ENCODE data around the gene PCSK1N.
A peak's percentile ranks its signal among the peaks of the same experiment; 100 is the strongest.
"Not testable (repeated sequence)": the region's sequence is repeated elsewhere in the genome, so short reads cannot be mapped to it uniquely, and the experiment has no call there.

Gene PCSK1N, protein sequence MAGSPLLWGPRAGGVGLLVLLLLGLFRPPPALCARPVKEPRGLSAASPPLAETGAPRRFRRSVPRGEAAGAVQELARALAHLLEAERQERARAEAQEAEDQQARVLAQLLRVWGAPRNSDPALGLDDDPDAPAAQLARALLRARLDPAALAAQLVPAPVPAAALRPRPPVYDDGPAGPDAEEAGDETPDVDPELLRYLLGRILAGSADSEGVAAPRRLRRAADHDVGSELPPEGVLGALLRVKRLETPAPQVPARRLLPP

DNA sequence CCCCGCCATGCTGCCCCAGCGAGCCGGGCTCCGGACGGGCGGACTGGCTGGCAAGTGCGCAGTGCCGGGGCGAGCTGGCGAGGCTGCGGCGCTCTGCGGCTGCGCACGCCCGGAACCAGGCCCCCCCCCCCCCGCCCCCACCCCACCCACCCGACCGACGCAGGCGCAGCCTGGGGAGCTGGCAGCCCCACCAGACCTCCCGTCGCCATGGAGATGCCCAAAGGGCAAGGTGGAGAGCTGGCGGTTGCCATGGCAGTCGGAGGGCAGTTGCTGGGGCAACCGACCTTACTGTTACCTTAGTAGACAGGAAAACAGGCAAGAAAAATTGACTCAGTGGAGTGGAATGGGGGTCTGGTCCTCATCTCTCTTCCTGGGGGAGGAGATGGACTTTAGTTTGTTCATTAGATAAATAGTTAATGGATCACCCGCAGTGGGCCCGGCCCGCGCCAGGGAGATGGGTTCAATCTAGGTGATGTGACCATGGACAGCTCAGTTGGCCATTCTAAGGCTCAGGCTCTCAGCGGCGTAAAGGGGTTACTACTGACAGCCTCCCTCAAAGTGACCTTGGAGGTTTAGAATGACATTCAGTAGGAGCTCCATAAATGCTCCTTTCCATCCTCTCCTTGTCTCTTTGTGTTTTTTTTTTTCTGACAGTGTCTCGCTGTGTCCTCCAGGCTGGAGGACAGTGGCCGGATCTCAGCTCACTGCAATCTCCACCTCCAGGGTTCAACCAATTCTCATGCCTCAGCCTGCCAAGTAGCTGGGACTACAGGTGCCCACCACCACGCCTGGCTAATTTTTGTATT, at the start of gene PCSK1N:
TSS of gene PCSK1N (minus strand) at position 87 of the 806 bp plus-strand sequence. CDS start at position 9, 78 bp downstream.
- no peak for DNase-seq (ENCODE audit: low spot score)

DNA sequence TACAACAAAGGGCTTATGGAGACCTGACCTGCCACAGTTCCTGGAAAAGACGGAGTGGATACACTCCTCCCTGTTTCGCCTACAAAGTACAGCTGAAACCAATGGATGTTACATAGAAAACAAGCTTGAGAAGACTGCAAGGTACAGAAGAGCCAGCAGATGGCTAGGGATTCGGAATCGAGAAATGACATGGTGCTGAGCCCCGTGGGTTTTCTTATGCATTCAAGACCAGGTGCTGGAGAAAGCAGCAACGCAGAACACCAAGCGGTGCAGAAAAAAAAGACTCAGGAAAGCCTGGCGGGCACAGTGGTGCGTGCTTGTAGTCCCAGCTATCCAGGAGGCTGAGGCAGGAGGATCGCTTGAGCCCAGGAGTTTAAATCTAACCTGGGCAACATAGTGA, 48.3 kb upstream of the PCSK1N start:
- DNase-seq (ENCODE audit: low spot score), result no peak

DNA sequence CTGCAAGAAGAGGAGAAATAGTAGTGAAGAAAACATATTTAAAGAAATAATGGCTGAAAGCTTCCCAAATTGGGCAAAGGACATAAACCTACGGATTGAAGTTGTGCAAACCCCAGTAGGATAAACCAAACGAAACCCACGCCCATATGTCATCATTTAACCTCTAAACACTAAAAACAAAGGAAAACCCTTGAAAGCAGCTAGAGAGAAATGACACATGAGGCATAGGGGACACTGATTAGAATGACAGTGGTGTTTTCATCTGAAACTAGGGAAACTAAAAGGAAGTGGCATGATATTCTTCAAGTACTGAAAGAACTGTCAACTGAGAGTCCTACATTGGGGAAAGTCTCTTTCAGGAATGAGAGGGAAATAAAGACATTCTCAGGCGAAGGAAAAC, 41.5 kb upstream of the PCSK1N start:
- not testable (repeated sequence) for DNase-seq (ENCODE audit: low spot score)

DNA sequence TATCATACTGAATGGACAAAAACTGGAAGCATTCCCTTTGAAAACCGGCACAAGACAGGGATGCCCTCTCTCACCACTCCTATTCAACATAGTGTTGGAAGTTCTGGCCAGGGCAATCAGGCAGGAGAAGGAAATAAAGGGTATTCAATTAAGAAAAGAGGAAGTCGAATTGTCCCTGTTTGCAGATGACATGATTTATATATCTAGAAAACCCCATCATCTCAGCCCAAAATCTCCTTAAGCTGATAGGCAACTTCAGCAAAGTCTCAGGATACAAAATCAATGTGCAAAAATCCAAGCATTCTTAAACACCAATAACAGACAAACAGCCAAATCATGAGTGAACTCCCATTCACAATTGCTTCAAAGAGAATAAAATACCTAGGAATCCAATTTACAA, 36.6 kb upstream of the PCSK1N start:
- DNase-seq (ENCODE audit: low spot score), result not testable (repeated sequence)

DNA sequence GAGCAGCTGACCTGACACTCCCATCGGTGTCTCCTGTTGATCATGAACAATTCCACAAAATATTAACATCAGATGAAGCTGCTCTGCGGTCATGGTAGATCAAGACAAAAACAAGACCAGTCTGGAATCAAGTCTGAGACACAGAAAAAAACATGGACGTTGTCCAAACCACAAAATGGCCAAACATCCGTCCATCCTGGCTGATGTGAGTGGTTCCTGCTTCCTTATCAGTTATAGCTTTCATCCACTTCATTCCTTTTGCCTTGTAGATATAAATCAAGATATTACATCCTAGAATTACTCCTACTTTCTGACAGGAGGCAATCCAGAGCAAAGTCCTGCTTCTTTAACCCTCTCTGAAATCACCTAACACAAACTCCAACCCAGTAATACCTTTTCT, 28.8 kb upstream of the PCSK1N start:
- DNase-seq (ENCODE audit: low spot score), result peak; percentile 65

DNA sequence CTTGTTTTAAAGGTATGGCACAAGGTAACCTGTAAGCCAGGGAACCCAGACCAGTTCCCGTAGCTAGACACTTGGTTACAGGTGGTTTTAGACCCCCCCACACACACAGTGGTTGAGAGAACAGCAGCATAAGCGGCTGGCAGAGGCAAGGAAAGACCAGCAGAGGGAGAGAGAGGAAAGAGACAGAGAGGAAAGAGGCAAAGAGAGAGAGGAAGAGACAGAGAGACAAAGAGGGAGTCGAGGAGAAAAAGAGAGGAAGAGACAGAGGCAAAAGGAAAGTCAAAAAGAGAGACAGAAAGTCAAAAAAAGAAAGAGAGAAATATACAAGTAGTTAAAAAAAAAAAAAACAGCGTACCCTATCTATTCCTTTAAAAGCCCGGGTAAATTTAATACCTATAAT, 19.5 kb upstream of the PCSK1N start:
- no peak for DNase-seq (ENCODE audit: low spot score)

DNA sequence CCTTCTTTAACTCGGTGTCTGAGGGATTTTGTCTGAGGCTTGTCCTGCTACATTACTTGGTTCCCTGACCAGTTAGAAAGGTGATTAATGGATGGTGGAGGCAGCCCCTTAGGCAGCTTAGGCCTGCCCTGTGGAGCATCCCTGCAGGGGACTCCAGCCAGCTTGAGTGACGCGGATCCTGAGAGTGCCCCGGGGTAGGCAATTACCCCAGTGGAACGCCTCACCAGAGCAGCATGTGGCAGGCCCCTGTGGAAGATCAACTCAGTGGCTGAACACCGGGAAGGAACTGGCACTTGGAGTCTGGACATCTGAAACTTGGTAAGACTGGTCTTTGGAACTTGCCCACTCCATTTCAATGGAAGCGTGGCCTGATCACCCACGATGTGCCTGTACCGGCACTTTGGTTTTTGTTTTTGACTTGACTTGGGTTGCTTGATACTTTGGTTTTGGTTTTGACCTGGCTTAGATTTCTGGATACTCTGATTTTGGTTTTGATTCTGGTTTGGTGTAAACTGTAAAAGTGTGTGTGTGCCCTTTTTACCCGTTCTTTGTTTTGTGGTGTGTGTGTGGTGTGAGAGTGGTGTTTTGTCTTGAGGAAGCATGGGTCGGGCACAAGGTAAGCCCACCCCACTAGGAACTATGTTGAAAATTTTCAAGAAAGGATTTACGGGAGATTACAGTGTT, 18.9 kb upstream of the PCSK1N start:
- DNase-seq (ENCODE audit: low spot score), result not testable (repeated sequence)

DNA sequence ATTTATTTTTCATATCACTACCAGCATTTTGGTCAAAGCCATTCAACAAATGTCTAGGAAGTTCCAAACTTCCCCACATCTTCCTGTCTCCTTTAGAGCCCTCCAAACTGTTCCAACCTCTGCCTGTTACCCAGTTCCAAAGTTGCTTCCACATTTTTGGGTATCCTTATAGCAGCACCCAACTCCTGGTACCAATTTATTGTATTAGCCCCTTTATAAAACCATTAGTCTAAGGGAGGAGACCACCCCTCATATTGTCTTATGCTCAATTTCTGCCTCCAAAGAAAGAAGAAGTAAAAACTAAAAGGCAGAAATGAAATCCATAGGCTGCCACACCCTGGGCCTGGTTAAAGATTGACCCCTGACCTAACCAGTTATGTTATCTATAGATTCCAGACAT, 18.1 kb upstream of the PCSK1N start:
- DNase-seq (ENCODE audit: low spot score), result not testable (repeated sequence)

DNA sequence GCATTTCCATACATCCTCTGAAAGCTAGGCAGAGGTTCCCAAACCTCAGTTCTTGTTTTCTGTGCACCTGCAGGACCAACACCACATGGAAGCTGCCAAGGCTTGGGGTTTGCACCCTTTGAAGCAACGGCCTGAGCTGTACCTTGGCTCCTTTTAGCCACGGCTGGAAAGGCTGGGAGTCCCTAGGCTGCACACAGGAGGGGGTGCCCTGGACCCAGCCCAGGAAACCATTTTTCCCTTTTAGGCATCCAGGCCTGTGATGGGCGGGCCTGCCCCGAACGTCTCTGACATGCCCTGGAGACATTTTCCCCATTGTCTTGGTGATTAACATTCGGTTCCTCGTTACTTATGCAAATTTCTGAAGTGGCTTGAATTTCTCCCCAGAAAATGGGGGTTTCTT, 17.4 kb upstream of the PCSK1N start:
- no peak for DNase-seq (ENCODE audit: low spot score)

DNA sequence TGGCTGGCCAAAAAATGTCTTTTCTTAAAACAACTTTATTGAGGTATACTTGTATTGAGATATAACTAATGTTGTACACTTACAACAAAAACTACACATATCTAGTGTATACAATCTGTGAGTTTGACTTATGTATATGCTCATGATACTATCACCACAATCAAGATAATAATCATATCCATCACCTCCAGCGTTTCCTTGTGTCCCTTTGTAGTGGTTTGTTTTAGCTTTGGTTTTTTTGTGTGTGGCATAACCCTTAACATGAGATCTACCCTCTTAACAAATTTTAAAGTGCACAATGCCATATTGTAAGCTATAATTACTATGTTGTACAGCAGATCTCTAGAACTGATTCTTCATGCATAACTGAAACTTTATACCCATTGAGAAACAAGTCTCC, 13.4 kb upstream of the PCSK1N start:
- DNase-seq (ENCODE audit: low spot score), result no peak

DNA sequence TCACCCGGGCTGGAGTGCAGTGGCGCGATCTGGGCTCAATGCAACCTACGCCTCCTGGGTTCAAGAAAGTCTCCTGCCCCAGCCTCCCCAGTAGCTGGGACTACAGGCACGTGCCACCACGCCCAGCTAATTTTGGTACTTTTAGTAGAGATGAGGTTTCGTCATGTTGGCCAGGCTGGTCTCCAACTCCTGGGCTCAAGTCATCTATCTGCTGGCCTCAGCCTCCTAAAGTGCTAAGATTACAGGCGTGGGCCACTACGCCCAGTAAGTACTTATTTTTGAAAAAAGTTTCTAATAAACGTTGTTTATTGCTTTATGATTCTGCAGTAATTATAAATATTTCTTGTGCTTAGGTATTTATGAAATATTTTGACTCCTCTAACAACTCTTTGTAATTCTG, 4.3 kb upstream of the PCSK1N start:
- no peak for DNase-seq (ENCODE audit: low spot score)

DNA sequence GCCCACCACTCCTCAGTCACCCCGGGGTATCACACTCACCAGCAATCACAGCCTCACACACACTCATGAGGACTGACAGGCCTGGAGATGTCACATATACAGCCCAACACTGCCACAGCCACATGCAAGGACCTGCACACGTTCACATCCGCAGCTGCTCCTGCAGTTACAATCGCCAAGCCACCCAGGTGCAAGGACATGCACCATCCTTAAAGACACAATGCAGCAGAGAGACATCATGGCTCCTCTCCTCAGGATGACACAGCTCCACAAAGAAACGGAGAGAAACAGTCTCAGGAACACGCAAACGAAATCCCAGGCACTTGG, 1.1 kb downstream of the PCSK1N start:
- DNase-seq (ENCODE audit: low spot score), result no peak

DNA sequence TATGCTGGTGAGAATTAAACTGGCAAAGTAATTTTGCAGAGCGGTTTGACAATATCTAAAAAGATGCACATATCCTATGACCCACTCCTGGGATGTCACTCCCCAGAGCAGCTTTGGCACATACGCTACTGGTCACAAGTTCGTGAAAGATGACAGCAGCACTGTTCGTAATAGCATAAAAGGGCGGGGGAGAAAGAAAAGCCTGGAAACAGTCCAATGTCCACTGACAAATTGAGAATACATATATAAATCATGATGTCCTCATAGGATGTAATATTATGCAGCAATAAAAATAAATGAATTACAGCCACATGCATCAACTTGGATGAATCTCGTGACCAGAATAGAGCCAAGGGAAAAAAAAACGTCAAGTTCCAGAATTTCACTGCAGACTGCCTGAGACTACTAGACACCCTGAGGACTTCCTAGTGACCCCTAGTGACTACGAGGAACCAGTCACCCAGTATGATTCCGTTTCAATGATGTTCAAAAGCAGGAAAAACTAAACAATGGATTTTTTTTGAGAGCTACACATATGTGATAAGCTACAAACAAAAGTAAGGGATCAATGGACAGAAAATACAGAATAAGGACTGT, 1.8 kb downstream of the PCSK1N start:
- DNase-seq (ENCODE audit: low spot score), result no peak

DNA sequence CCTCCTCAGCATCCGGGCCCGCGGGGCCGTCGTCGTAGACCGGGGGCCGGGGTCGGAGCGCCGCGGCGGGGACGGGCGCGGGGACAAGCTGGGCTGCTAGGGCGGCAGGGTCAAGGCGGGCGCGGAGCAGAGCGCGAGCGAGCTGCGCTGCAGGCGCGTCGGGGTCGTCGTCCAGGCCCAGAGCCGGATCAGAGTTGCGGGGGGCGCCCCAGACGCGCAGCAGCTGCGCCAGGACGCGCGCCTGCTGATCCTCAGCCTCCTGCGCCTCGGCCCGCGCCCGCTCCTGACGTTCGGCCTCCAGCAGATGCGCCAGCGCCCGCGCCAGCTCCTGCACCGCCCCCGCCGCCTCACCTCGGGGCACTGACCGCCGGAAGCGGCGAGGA, 3.5 kb downstream of the PCSK1N start:
- no peak for DNase-seq (ENCODE audit: low spot score)

DNA sequence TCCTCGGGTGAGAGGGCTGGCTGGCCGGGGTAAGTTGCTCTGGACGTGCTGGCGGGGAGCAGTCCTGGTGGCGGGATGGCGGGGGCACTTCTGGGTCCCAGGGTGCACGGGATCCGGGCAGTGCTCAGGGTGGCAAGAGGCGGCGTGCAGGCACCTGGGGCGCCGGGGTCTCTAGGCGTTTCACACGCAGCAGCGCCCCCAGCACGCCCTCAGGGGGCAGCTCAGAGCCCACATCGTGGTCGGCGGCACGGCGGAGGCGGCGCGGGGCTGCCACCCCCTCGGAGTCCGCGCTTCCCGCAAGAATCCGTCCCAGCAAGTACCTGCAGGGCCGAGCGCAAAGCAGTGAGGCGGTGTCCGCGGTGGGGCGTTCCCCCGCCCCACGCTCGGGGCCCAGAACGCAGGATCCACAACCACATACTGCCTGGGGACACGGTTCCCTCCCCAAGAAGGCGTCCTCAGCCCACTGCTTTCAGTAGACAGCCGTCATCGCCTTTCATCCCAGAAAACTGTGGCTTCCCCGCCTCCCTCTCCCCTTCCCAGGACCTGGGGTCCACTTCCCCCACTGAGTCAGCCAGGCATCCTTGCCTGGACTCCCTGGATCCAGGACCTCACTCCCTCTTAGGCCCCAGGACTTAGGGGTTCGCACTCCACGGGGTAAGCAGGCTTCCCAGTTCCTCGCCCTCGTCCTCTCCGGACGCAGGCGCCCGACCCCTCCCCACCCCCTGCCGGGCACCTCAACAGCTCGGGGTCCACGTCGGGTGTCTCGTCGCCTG, 4.1 kb downstream of the PCSK1N start:
- DNase-seq (ENCODE audit: low spot score), result no peak

DNA sequence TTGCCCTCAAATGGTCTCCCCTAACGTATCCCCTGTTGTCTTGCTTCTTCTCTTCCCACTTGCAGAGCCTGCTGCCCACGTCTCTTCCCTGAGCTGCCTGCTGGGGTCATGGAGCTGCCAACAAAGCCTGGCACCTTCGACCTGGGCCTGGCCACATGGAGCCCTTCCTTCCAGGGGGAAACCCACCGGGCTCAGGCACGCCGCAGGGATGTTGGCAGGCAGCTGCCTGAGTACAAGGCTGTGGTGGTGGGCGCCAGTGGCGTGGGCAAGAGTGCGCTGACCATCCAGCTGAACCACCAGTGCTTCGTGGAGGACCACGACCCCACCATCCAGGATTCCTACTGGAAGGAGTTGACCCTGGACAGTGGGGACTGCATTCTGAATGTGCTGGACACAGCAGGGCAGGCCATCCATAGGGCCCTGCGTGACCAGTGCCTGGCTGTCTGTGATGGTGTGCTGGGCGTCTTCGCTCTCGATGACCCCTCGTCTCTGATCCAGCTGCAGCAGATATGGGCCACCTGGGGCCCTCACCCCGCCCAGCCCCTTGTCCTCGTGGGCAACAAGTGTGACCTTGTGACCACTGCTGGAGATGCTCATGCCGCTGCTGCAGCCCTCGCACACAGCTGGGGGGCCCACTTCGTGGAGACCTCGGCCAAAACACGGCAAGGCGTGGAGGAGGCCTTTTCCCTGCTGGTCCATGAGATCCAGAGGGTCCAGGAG, 6.2 kb downstream of the PCSK1N start:
- no peak for DNase-seq (ENCODE audit: low spot score)

DNA sequence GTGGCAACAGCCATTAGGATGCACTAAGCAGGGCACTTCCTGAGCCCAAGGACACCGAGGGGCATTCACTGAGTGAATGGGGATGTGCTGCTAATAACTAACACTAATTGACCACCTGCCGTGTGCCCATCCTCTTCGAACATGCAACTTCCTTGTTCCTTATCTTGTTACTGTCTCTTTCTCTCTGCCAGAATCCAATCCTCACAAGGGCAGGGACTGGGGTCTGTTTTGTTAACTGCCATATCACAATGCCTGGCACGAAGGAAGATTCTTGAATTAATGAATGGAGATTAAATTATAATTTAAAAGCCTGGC, 7.8 kb downstream of the PCSK1N start:
- no peak for DNase-seq (ENCODE audit: low spot score)

DNA sequence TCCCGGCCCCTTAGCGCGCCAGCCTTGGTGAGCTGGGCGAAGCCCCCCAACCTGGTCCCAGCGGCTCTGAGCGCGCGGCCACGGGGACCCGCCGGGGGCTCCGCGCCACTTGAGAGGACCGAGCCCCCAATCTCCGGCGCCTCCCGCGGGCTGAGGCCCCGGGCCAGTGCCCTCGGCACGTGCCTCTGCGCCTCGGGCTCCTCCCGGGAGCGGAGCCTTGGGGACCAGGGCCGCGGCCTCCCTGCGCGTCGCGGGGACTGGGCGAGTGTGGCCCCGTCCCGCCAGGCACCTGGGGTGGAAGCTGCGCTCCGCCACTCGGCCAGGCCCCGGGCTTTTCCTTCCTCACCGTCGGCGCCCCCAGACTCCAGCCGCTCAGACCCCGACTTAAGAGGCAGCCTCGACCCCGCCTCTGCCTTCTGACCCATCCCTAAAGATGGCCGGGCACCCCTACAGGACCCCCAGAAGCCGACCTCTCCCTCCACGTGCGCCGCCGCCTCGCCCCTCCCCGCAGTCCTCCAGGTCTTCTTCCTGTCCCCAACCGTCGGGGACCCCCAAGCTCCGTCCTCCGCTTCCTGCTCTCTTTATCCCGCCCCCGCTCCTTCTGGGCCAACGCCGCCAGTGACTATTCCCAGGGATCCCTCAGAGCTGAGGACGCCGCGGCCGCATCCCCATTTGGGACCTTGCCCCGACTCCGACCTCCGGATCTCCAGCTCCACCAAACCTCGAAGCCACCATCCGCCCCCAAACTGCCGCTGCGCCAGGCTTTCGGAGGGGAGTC, 8.3 kb downstream of the PCSK1N start:
- no peak for DNase-seq (ENCODE audit: low spot score)

DNA sequence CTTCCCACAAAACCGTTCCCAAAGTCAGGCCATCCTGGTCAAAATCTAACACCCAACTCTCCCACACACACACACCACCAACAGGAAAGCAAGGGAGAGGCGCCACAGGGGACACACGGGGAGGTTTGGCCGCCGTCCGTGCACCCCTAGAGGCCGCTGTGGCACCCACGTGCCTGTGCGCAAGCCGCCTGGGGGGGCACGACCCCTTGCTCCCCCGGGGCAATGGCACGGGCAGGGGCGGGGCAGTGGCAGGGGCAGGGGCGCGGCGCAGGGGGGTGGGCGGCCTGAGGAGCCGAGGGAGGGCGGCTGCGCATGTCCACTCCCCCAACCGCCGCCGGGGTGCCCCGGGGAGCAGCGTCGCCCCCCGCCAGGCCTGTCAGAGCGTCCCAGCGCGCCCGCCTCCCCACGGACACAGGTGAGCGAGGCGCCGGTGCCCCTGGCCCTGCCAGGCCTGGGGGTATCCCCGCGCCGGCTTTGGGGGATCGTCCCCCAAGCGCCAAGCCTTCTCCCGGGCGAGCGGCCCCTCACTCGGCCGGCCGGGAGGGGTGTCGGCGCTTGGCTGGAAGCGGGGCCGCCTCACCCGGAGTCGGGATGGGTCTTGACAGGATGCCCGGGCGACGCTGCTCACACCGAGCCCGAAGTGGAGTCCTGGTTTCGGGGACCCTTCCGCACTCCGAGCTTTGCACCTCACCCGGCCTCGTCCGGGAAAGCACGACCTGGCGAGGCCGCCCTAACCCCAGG, 9.1 kb downstream of the PCSK1N start, which contains the start of gene ERAS:
TSS of gene ERAS (plus strand) at position 379 of the 741 bp plus-strand sequence. CDS start 2,611 bp downstream, outside the sequence.
- DNase-seq (ENCODE audit: low spot score), result no peak

DNA sequence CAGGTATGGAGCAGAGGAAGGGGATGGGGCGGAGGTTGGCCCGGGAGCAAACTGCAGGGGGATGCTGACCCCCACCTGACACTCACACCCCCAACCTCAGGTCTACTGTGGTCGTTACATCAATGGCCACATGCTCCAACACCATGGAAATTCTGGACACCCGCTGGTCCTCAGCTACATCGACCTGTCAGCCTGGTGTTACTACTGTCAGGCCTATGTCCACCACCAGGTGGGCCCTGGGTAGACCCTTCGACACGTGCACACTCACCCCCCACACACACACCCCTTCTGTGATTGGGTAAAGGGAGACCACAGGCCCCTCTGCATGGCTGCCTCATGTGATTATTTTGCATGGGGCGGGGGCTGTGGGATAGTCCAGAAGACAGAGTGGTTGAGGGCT, 11.3 kb downstream of the PCSK1N start:
- no peak for DNase-seq (ENCODE audit: low spot score)

All from COLO829 (cell line).